Measurements from ENCODE around the gene SARS2. TPM values are rescaled to one million over a fixed set of nuclear protein-coding genes. Genes with fewer than 3 reads are reported as not detected.

Gene SARS2
- total and polyA plus RNA-seq, 12 donors, result 9.1 to 116 (median 35.4) TPM

- intact Hi-C loops (cut with DNase I), result loop anchor here in 1 of 2 donors (10.0 kb wide), 1 partner anchor 445 kb away; no protein-coding TSS in a partner anchor
- H3K9me3 ChIP-seq (replicated peaks in 1 of 3), result no peaks in the 10 kb centered on the region
- no peak overlapping the region for H3K27ac ChIP-seq
- DNase-seq, result no peak
- no peaks in the 10 kb centered on the region for H3K4me1 ChIP-seq (replicated peaks in 1 of 2)
- H3K36me3 ChIP-seq (replicated peaks in 1 of 2), result no peaks in the 10 kb centered on the region
- 82 to 89% (median 87%) methylated on average over 5 of the region's 5 CpGs for WGBS, 4 donors
- no peak overlapping the region for H3K4me3 ChIP-seq
- TF ChIP-seq POLR2A (IDR thresholded peaks at IDR 0.05) (no peak), CTCF (IDR thresholded peaks at IDR 0.05) (no peak)
- H3K27me3 ChIP-seq, result no peaks in the 10 kb centered on the region
These were observed 29.1 kb upstream of the SARS2 start for GRCh38 chr19:38959618-38960017.

- no peak for DNase-seq
- TF ChIP-seq CTCF (IDR thresholded peaks at IDR 0.05), result no peak
- no peak for TF ChIP-seq POLR2A (IDR thresholded peaks at IDR 0.05)
- no peaks in the 10 kb centered on the region for H3K4me1 ChIP-seq (replicated peaks in 1 of 2)
- H3K9me3 ChIP-seq (replicated peaks in 1 of 3), result no peaks in the 10 kb centered on the region
- no peaks in the 10 kb centered on the region for H3K36me3 ChIP-seq (replicated peaks in 1 of 2)
- intact Hi-C loops (cut with DNase I), result loop anchor here in 1 of 2 donors (10.0 kb wide), 1 partner anchor 444 kb away; no protein-coding TSS in a partner anchor
- H3K27ac ChIP-seq, result no peak overlapping the region
- WGBS, 4 donors, result 78 to 87% (median 86%) methylated on average over 2 of the region's 2 CpGs
- H3K27me3 ChIP-seq, result no peaks in the 10 kb centered on the region
- no peak overlapping the region for H3K4me3 ChIP-seq
These were observed 27.7 kb upstream of the SARS2 start for GRCh38 chr19:38958301-38958700.

- Histone ChIP-seq H3K4me3 (no peak overlapping the region), H3K27ac (no peak overlapping the region), H3K4me1 (replicated peaks in 1 of 2) (no peaks in the 10 kb centered on the region), H3K9me3 (replicated peaks in 1 of 3) (no peaks in the 10 kb centered on the region), H3K27me3 (no peaks in the 10 kb centered on the region), H3K36me3 (replicated peaks in 1 of 2) (no peaks in the 10 kb centered on the region)
- no peak for DNase-seq
- intact Hi-C loops (cut with DNase I), result loop anchor here in 1 of 2 donors (10.0 kb wide), 1 partner anchor 441 kb away; no protein-coding TSS in a partner anchor
- WGBS, 4 donors, result 80 to 94% (median 88%) methylated on average over 2 of the region's 2 CpGs
- no peak for TF ChIP-seq POLR2A (IDR thresholded peaks at IDR 0.05)
- no peak for TF ChIP-seq CTCF (IDR thresholded peaks at IDR 0.05)
These were observed 25.7 kb upstream of the SARS2 start for GRCh38 chr19:38956264-38956663.

- H3K36me3 ChIP-seq (replicated peaks in 1 of 2), result no peaks in the 10 kb centered on the region
- WGBS, 4 donors, result 72 to 85% (median 77%) methylated on average over 4 of the region's 4 CpGs
- DNase-seq, result no peak
- H3K4me1 ChIP-seq (replicated peaks in 1 of 2), result peaks cover 6 to 8% of the 10 kb centered on the region in 2 donors
- no peaks in the 10 kb centered on the region for H3K9me3 ChIP-seq (replicated peaks in 1 of 3)
- H3K27me3 ChIP-seq, result no peaks in the 10 kb centered on the region
- H3K27ac ChIP-seq, result no peak overlapping the region
- TF ChIP-seq CTCF (IDR thresholded peaks at IDR 0.05), result no peak
- TF ChIP-seq POLR2A (IDR thresholded peaks at IDR 0.05), result no peak
- intact Hi-C loops (cut with DNase I), result loop anchor here in 1 of 2 donors (10.0 kb wide), 1 partner anchor 439 kb away; no protein-coding TSS in a partner anchor
- no peak overlapping the region for H3K4me3 ChIP-seq
These were observed 23.1 kb upstream of the SARS2 start for GRCh38 chr19:38953677-38954076.

All from adrenal gland (tissue), 12 donors.